HEK293T (cell line): Measurements from ENCODE around the gene ALK.

ENCODE experiments used
- CTCF ChIA-PET: fragments of 350-600 bp; formaldehyde crosslinking; extraction: SDS; loops from one replicate; lab custom pipeline; 2021; ENCODE audit warnings: antibody characterized with exemption, inconsistent platforms; lab: Yijun Ruan, JAX
- POLR2A ChIA-PET: fragments of 350-600 bp; formaldehyde crosslinking; extraction: SDS; loops from one replicate; lab custom pipeline; 2020; ENCODE audit warnings: antibody characterized with exemption, inconsistent platforms; lab: Yijun Ruan, JAX
- DNase-seq: peaks from one replicate; pipeline ENCODE4 v3.0.0; 2012; ENCODE audit warnings: mixed read lengths; ENCODE audit errors: extremely low spot score
- ARNT ChIP-seq: fragments of 450-650 bp; IDR thresholded peaks from 2 replicates; pipeline ENCODE4 v1.6.1; 2017; ENCODE audit warnings: mild to moderate bottlenecking
- BHLHE40 ChIP-seq: fragments of 450-650 bp; IDR thresholded peaks from 2 replicates; pipeline ENCODE4 v1.6.1; 2016; ENCODE audit warnings: mild to moderate bottlenecking, moderate library complexity, borderline replicate concordance
- CTBP1 ChIP-seq: fragments of 450-650 bp; IDR thresholded peaks from 2 replicates; pipeline ENCODE4 v1.6.1; 2016; ENCODE audit warnings: borderline replicate concordance
- ELF4 ChIP-seq: fragments of 450-650 bp; IDR thresholded peaks from 2 replicates; pipeline ENCODE4 v1.6.1; 2017; ENCODE audit warnings: antibody characterized with exemption
- FOXA1 ChIP-seq: fragments of 450-650 bp; IDR thresholded peaks from 2 replicates; pipeline ENCODE4 v1.6.1; 2016; ENCODE audit warnings: mild to moderate bottlenecking
- FOXK2 ChIP-seq: fragments of 450-650 bp; IDR thresholded peaks from 2 replicates; pipeline ENCODE4 v1.6.1; 2016; ENCODE audit warnings: mild to moderate bottlenecking
- FOXM1 ChIP-seq: fragments of 450-650 bp; IDR thresholded peaks from 2 replicates; pipeline ENCODE4 v1.6.1; 2017; ENCODE audit warnings: mild to moderate bottlenecking, borderline replicate concordance
- HDGF ChIP-seq: fragments of 450-650 bp; IDR thresholded peaks from 2 replicates; pipeline ENCODE4 v1.6.1; 2017; ENCODE audit warnings: antibody characterized with exemption, borderline replicate concordance
- L3MBTL2 ChIP-seq: fragments of 450-650 bp; conservative IDR thresholded peaks from 2 replicates; pipeline ENCODE4 v1.6.1; 2016; ENCODE audit warnings: mild to moderate bottlenecking
- LEF1 ChIP-seq: fragments of 450-650 bp; IDR thresholded peaks from 2 replicates; pipeline ENCODE4 v1.6.1; 2017; ENCODE audit warnings: mild to moderate bottlenecking, borderline replicate concordance
- NFRKB ChIP-seq: fragments of 450-650 bp; IDR thresholded peaks from 2 replicates; pipeline ENCODE4 v1.6.1; 2016; ENCODE audit warnings: mild to moderate bottlenecking, moderate library complexity
- SP1 ChIP-seq: fragments of 450-650 bp; IDR thresholded peaks from 2 replicates; pipeline ENCODE4 v1.6.1; 2017
- SUZ12 ChIP-seq: fragments of 450-650 bp; IDR thresholded peaks from 2 replicates; pipeline ENCODE4 v1.6.1; 2016; ENCODE audit warnings: mild to moderate bottlenecking
- TARDBP ChIP-seq: fragments of 450-650 bp; IDR thresholded peaks from 2 replicates; pipeline ENCODE4 v1.6.1; 2016
- ZNF384 ChIP-seq: fragments of 450-650 bp; IDR thresholded peaks from 2 replicates; pipeline ENCODE4 v1.6.1; 2016
- TF ChIP-seq, protein P1 (sequence below): fragments of 450-650 bp; IDR thresholded peaks from 2 replicates; pipeline ENCODE4 v1.6.1; 2016

ALK gene

GRCh38 chr2:29606104-29607037, 315.0 kb downstream of the ALK start:
- CTCF ChIA-PET = interaction anchor here (0.7 kb wide), 1 partner anchor 30 kb away, joined by 3 read pairs; no protein-coding TSS in a partner anchor
- DNase-seq = no peak
- POLR2A ChIA-PET = no interaction called here
- TF ChIP-seq ELF4 (no peak), FOXA1 (no peak), SP1 (no peak), NFRKB (no peak), FOXM1 (no peak), HDGF (no peak), ZNF384 (no peak), L3MBTL2 (no peak), ARNT (no peak), LEF1 (no peak), SUZ12 (no peak), FOXK2 (no peak), CTBP1 (no peak), TARDBP (no peak), BHLHE40 (no peak)
- TF ChIP-seq, protein P1, sequence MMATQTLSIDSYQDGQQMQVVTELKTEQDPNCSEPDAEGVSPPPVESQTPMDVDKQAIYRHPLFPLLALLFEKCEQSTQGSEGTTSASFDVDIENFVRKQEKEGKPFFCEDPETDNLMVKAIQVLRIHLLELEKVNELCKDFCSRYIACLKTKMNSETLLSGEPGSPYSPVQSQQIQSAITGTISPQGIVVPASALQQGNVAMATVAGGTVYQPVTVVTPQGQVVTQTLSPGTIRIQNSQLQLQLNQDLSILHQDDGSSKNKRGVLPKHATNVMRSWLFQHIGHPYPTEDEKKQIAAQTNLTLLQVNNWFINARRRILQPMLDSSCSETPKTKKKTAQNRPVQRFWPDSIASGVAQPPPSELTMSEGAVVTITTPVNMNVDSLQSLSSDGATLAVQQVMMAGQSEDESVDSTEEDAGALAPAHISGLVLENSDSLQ = no peak

DNA sequence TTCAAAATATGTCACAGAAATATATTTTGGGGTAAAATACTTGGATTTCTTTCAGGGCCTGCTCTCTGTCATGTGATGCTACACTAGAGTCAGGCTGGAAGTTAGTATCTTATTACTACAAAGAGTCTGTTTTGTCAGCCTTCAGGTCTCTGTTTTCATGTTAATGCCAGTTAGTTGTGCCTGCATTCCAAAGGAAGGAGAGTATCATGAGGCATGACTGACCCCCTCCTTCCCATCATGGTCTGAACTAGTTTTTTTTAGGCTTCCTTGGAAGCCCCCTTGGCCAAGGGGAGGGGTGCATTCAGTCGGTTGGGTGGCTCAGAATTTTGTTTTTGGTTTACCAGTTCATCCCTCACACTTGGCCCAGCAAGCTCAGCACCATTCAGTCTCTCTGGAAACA, 318.0 kb downstream of the ALK start:
- ChIA-PET CTCF (no interaction called here), POLR2A (no interaction called here)
- no peak for TF ChIP-seq CTBP1
- TF ChIP-seq ELF4 = no peak
- no peak for TF ChIP-seq ZNF384
- TF ChIP-seq L3MBTL2 = no peak
- no peak for TF ChIP-seq SP1
- no peak for TF ChIP-seq TARDBP
- no peak for TF ChIP-seq HDGF
- no peak for TF ChIP-seq SUZ12
- no peak for TF ChIP-seq FOXK2
- no peak for TF ChIP-seq FOXM1
- TF ChIP-seq LEF1 = no peak
- TF ChIP-seq BHLHE40 = no peak
- TF ChIP-seq FOXA1 = no peak
- TF ChIP-seq NFRKB = no peak
- TF ChIP-seq, protein P1 = no peak
- TF ChIP-seq ARNT = no peak
- no peak for DNase-seq

GRCh38 chr2:29601872-29602271, 319.5 kb downstream of the ALK start:
- ChIA-PET CTCF (no interaction called here), POLR2A (no interaction called here)
- TF ChIP-seq HDGF (no peak), NFRKB (no peak), L3MBTL2 (no peak), FOXM1 (no peak), SUZ12 (no peak), ELF4 (no peak), ZNF384 (no peak), ARNT (no peak), FOXA1 (no peak), TARDBP (no peak), SP1 (no peak), FOXK2 (no peak), CTBP1 (no peak), LEF1 (no peak), BHLHE40 (no peak)
- TF ChIP-seq, protein P1 = no peak
- DNase-seq = no peak

DNA sequence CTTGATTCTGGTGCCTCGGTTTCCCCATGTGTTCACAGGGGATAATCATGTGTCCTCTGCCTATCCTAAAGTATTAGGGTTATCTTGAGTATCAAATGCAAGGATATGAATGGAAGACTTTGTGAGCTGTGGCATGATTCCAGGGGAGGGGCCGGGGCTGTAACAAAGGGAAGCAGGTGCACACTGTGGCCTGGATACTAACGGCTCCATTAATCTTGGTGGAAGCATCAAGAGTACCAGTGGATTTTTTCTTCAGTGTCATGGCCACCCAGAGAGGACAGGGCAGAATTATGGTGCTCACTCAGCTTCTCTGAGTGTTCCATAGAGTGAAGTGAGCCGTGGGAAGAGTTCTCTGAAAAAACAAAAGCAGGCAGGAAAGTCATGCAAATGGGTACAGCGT, 320.1 kb downstream of the ALK start:
- POLR2A ChIA-PET = no interaction called here
- CTCF ChIA-PET = no interaction called here
- TF ChIP-seq SUZ12 (no peak), HDGF (no peak), FOXK2 (no peak), ELF4 (no peak), L3MBTL2 (no peak), ZNF384 (no peak), NFRKB (no peak), LEF1 (no peak), SP1 (no peak), ARNT (no peak)
- TF ChIP-seq, protein P1 = no peak
- DNase-seq = no peak

DNA sequence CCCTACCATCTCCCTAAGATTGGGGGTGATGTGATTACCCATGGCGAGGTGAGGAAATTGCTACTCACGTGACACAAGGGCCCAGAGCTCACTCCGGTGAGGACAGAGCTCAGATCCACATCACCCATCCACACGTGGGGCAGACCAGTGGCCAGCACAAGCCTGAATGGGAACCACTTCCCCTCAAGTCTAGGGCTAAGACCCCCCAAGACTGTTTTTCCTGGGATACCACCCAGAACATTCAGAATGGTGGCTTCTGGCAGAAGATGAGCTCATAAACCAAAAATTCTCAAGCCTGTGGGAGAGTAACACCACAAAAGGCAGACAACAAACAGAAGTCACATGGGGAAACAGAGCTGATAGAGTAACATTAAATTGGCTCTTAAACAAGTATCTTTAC, 321.4 kb downstream of the ALK start:
- TF ChIP-seq SUZ12 (no peak), L3MBTL2 (no peak), SP1 (no peak), NFRKB (no peak), ELF4 (no peak), FOXK2 (no peak), ZNF384 (no peak), ARNT (no peak), HDGF (no peak), FOXA1 (no peak), LEF1 (no peak), CTBP1 (no peak), BHLHE40 (no peak), FOXM1 (no peak), TARDBP (no peak)
- TF ChIP-seq, protein P1 = no peak
- no peak for DNase-seq
- ChIA-PET POLR2A (no interaction called here), CTCF (no interaction called here)
